SK-N-MC (cell line): ENCODE results near the gene ARL4D.

ENCODE experiments used
- EZH2 ChIP-seq: fragments of 200-600 bp; sonication (generic); IDR thresholded peaks from one replicate; pipeline ENCODE4 v1.6.1; 2017; ENCODE audit warnings: antibody characterized with exemption
- FOXP2 ChIP-seq: optimal IDR thresholded peaks from 2 replicates; pipeline ENCODE3; 2011; ENCODE audit warnings: mild to moderate bottlenecking, moderate library complexity; ENCODE audit not compliant: insufficient read depth; ENCODE audit errors: extremely low read length, control extremely low read depth
- POLR2AphosphoS5 ChIP-seq: IDR thresholded peaks from 2 replicates; pipeline ENCODE4 v1.6.1; 2012; ENCODE audit warnings: mild to moderate bottlenecking, low read depth, low read length, borderline replicate concordance

DNA sequence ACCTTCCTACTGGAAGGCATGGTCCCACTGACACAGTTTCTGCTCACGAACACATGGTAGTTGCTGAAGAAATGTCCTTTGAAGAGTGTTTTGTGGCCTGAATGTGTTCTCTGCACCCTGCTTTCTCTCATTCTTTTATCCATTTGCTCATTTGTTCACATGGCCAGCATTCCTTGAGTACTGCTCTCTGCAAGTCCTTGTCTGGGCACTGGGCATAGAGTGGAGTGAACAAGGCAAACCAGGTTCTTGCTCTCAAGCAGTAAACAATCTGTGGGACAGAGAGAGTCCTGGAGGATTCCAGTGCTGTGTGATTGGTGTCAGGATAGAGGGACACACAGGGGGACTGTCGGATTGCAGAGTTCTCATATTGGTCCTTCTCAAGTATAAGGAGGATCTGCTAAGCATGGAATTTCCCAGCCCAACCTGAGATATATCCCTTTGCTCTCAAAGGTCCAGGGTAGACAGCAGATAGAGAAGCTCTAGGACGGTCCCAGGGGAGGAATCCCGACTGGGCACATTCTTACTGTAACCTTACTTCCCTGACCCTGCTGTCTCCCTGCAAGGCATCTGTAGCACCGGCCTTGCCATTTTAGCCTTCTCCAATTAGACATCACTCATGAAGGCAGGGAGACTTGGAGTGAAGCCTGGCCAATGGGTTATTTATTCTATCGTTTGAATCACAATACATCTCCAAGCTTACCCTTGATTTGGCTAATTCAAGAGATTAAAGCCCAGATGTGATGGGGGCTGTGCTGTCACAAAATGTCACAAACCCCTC lies 32.3 kb downstream of the ARL4D start:
- no peak for TF ChIP-seq EZH2
- TF ChIP-seq POLR2AphosphoS5 = no peak
- no peak for TF ChIP-seq FOXP2
